ENCODE measurements around the gene DYNC1I1. TPM values are rescaled to one million over a fixed set of nuclear protein-coding genes. Genes with fewer than 3 reads are reported as not detected.

DYNC1I1 gene
- total RNA-seq = not detected

DNA sequence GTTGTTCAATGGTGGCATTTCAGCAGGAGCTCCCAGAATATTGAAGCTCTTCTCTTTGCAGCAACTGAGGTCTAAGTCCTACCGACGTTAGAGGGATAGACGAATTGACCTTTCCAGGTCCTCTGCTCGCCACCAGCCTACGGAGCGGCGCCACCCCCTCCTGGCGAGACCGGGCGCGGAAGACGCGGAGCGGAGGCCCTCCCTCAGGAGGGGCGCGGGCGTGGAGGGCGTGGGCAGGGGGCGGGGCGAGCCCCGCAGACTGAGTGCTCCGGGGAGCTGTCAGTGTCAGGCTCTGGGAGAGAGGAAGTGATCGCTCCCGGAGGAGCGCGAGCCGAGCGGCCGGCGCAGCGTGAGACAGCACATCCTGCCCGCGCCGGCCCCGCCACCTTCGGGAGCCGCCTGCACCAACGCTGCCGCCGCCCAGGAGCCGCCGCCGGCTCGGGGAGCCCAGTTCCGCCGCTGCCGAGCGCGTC is at the start of gene DYNC1I1:
TSS of gene DYNC1I1 (plus strand) at position 257 of the 473 bp plus-strand sequence. CDS start 32,176 bp downstream, outside the sequence.
- peak; percentile 35 for DNase-seq

GRCh38 chr7:95723583-95724180 is 48.7 kb upstream of the DYNC1I1 start:
- DNase-seq = peak; percentile 8
- intact Hi-C loops (cut with micrococcal nuclease) = loop anchor here (5.0 kb wide), 1 partner anchor 149 kb away; no protein-coding TSS in a partner anchor
- Mint-ChIP-seq H3K4me1 (ENCODE audit: low read depth) (no peaks in the 10 kb centered on the region), H3K27ac (no peak overlapping the region), H3K27me3 (peaks cover 3% of the 10 kb centered on the region), H3K4me3 (no peak overlapping the region), H3K9me3 (no peaks in the 10 kb centered on the region), H3K36me3 (ENCODE audit: low read depth) (no peaks in the 10 kb centered on the region)
- TF ChIP-seq CTCF (IDR thresholded peaks at IDR 0.05) = no peak
- no peak for ATAC-seq
- POLR2A ChIA-PET = no interaction called here
- CTCF ChIA-PET = interaction anchor here (1.2 to 2.6 kb wide), 3 partner anchors 9 to 147 kb away, joined by 4 to 11 read pairs (median 4); no protein-coding TSS in a partner anchor

More for the DNA sequence above, at the start of gene DYNC1I1:
- peak within 1 kb of the TSS; percentile 53 for H3K4me3 Mint-ChIP-seq
- H3K27me3 Mint-ChIP-seq = peaks cover 33% of the 10 kb centered on the region
- ATAC-seq = peak; percentile 87
- intact Hi-C loops (cut with micrococcal nuclease) = no loop called here
- POLR2A ChIA-PET = no interaction called here
- no peak for TF ChIP-seq CTCF (IDR thresholded peaks at IDR 0.05)
- CTCF ChIA-PET = interaction anchor here (0.6 kb wide), 1 partner anchor 31 kb away, joined by 3 read pairs; no protein-coding TSS in a partner anchor
- no peaks in the 10 kb centered on the region for H3K36me3 Mint-ChIP-seq (ENCODE audit: low read depth)
- peaks cover 3% of the 10 kb centered on the region for H3K4me1 Mint-ChIP-seq (ENCODE audit: low read depth)
- no peak within 1 kb of the TSS for H3K27ac Mint-ChIP-seq
- H3K9me3 Mint-ChIP-seq = no peaks in the 10 kb centered on the region

- DNase-seq (no peak), ATAC-seq (no peak)
- ChIA-PET CTCF (interaction anchor here (1.0 to 1.7 kb wide), 3 partner anchors 12 to 144 kb away, joined by 3 to 4 read pairs (median 3); no protein-coding TSS in a partner anchor), POLR2A (no interaction called here)
- intact Hi-C loops (cut with micrococcal nuclease) = no loop called here
- Mint-ChIP-seq H3K27me3 (peaks cover 3% of the 10 kb centered on the region), H3K9me3 (no peaks in the 10 kb centered on the region), H3K4me3 (no peak overlapping the region), H3K36me3 (ENCODE audit: low read depth) (no peaks in the 10 kb centered on the region), H3K4me1 (ENCODE audit: low read depth) (no peaks in the 10 kb centered on the region), H3K27ac (no peak overlapping the region)
- TF ChIP-seq CTCF (IDR thresholded peaks at IDR 0.05) = no peak
Observed at GRCh38 chr7:95725205-95725604, 47.1 kb upstream of the DYNC1I1 start.

- no peaks in the 10 kb centered on the region for H3K4me1 Mint-ChIP-seq (ENCODE audit: low read depth)
- no peak for TF ChIP-seq CTCF (IDR thresholded peaks at IDR 0.05)
- no peak for ATAC-seq
- H3K36me3 Mint-ChIP-seq (ENCODE audit: low read depth) = no peaks in the 10 kb centered on the region
- no peak overlapping the region for H3K27ac Mint-ChIP-seq
- intact Hi-C loops (cut with micrococcal nuclease) = no loop called here
- DNase-seq = no peak
- no peaks in the 10 kb centered on the region for H3K9me3 Mint-ChIP-seq
- CTCF ChIA-PET = no interaction called here
- H3K4me3 Mint-ChIP-seq = no peak overlapping the region
- POLR2A ChIA-PET = no interaction called here
- H3K27me3 Mint-ChIP-seq = no peaks in the 10 kb centered on the region
Observed at GRCh38 chr7:95730493-95731280, 41.7 kb upstream of the DYNC1I1 start.

DNA sequence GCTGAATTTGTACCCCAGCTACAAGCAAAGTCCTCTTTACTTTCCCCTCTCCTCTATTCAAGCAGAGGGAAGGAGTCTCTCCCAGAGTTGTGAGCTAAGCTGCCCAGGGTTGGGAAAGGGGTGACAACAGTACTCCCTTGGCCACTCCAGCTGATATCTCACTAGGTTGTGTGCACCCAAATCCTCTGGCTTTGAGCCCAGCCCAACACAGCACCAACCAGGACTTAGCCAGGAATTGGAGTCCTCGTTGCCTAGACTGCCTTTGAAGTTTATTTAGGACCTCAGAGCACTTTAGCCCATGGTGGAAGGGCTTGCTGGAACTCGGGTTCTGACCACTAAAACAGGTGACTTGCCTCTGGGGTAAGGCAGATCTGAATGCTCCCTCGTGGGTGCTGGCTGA is 35.7 kb upstream of the DYNC1I1 start:
- H3K9me3 Mint-ChIP-seq = no peaks in the 10 kb centered on the region
- no peak overlapping the region for H3K4me3 Mint-ChIP-seq
- H3K27me3 Mint-ChIP-seq = no peaks in the 10 kb centered on the region
- ChIA-PET POLR2A (no interaction called here), CTCF (interaction anchor here (0.8 kb wide), 1 partner anchor 12 kb away, joined by 3 read pairs; no protein-coding TSS in a partner anchor)
- no peaks in the 10 kb centered on the region for H3K4me1 Mint-ChIP-seq (ENCODE audit: low read depth)
- no peak for TF ChIP-seq CTCF (IDR thresholded peaks at IDR 0.05)
- no peak overlapping the region for H3K27ac Mint-ChIP-seq
- DNase-seq = no peak
- ATAC-seq = no peak
- no peaks in the 10 kb centered on the region for H3K36me3 Mint-ChIP-seq (ENCODE audit: low read depth)
- intact Hi-C loops (cut with micrococcal nuclease) = no loop called here
